Erythroblast (primary cell): ENCODE results near the gene HEATR3.

ENCODE experiments used
- GATA1 ChIP-seq: IDR thresholded peaks from 2 replicates; pipeline ENCODE4 v1.6.1; 2011; ENCODE audit warnings: low read depth, mild to moderate bottlenecking, control low read depth, low read length, moderate library complexity
- POLR2A ChIP-seq: IDR thresholded peaks from 2 replicates; pipeline ENCODE4 v1.6.1; 2011; ENCODE audit warnings: mild to moderate bottlenecking, low read length

DNA sequence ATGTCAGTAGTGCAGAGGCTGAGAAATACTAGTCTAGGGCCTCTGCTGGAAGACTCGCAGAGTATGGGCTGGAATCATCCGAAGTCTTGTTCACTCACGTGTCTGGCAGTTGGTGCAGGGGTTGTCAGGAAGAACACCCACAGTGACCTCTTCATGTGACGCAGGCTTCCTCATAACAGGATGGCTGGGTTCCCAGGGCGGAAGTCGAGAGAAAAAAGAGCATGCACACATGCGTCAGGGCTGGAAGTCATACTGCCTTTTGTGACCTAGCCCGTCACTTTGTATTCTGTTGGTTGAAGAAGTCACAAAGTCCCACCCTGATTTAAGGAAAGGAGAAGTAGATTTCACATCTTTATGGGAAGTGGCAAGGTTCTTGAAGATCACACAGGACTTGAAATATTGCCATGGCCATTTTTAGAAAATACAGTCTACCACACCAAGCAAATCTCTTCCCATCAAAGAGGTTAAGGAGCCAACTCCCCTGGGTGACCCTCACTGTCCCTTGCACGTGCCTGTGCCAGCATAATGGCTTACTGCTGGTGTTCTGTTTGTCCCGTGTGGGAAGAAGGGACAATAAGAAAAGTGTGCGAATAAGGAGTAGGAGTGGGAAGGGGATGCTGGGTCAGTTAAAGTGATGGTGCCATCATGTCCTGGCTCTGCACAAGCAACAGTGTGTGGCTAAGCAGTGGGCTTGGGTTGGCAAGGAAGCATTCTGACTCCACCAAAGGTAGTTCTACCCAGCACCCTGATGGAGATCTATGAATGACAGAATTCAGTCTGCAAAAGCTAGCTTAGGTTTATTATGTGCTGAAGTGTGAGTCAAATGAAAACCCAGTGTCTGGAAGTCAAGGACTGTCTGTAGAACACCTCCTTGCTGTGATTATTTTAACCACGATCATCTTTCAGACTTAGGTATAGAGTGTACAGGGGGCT is 28.1 kb downstream of the HEATR3 start:
- TF ChIP-seq POLR2A (no peak), GATA1 (no peak)
